GM12878 (cell line): Measurements from ENCODE around the gene RDH16. TPM values are rescaled to one million over a fixed set of nuclear protein-coding genes. Genes with fewer than 3 reads are reported as not detected.

Source experiments
- ATAC-seq: fragments of 200-7000 bp; cut with Tn5 transposase; 3 replicates; pipeline ENCODE4 v1.9.1; 2020; ENCODE audit warnings: mild to moderate bottlenecking, moderate library complexity
- BruUV-seq: library from RNA; stranded (reverse); fragments of 400-500 nt; replicated peaks from 2 replicates; lab custom pipeline; 2021; lab: Mats Ljungman, UMichigan
- CTCF ChIA-PET: fragments of 300-600 bp; sonication (Branson Sonifier 250); formaldehyde crosslinking; extraction: SDS; loops from one replicate; lab custom pipeline; 2021; ENCODE audit warnings: inconsistent platforms; lab: Yijun Ruan, JAX
- POLR2A ChIA-PET: fragments of 350-600 bp; formaldehyde crosslinking; extraction: SDS; loops from one replicate; lab custom pipeline; 2021; ENCODE audit warnings: inconsistent platforms; lab: Charles Lee
- RAD21 ChIA-PET: fragments of 300-600 bp; sonication (Branson Sonifier 250); formaldehyde crosslinking; loops from one replicate; lab custom pipeline; 2023; ENCODE audit warnings: antibody characterized with exemption; ENCODE audit not compliant: unreplicated experiment; lab: Charles Lee
- SMC1A ChIA-PET: fragments of 300-600 bp; sonication (Branson Sonifier 250); formaldehyde crosslinking; loops from one replicate; lab custom pipeline; 2023; ENCODE audit not compliant: unreplicated experiment, uncharacterized antibody; lab: Charles Lee
- DNase-seq: peaks from one replicate; pipeline ENCODE4 v3.0.0-alpha.2; 2011; ENCODE audit warnings: low read depth, low spot score
- FAIRE-seq: peaks from 3 replicates; lab custom pipeline; 2011; peaks lifted over from hg19 to GRCh38; lab: Jason Lieb, UNC
- H2AFZ ChIP-seq: 2 replicates; pipeline ENCODE4 v1.6.0; 2011; ENCODE audit warnings: low read depth, low read length, control low read depth; ENCODE audit not compliant: control insufficient read depth
- H3K27ac ChIP-seq: 2 replicates; pipeline ENCODE4 v1.5.1; 2011; ENCODE audit warnings: control low read depth; ENCODE audit not compliant: control insufficient read depth, insufficient read depth
- H3K27me3 ChIP-seq, 2 experiments: replicated peaks in 1 of 2; 2 replicates each; pipeline versions ENCODE4 v1.6.0 to v1.6.1; 2011; ENCODE audit warnings: low read length in 1 of 2; ENCODE audit not compliant: control insufficient read depth in 2 of 2, insufficient read depth in 2 of 2
- H3K36me3 ChIP-seq, 2 experiments: 2 replicates each; pipeline ENCODE4 v1.5.1; 2011; ENCODE audit warnings: low read length in 1 of 2; ENCODE audit not compliant: control insufficient read depth in 2 of 2, insufficient read depth in 2 of 2
- H3K4me1 ChIP-seq: 2 replicates; pipeline ENCODE4 v1.6.1; 2011; ENCODE audit warnings: mild to moderate bottlenecking, low read length, moderate library complexity, mixed read lengths; ENCODE audit not compliant: control insufficient read depth, insufficient read depth
- H3K4me2 ChIP-seq: 2 replicates; pipeline ENCODE4 v1.6.0; 2011; ENCODE audit warnings: control low read depth; ENCODE audit not compliant: control insufficient read depth, insufficient read depth
- H3K4me3 ChIP-seq: fragments of 200-600 bp; sonication (generic); 2 replicates; pipeline ENCODE4 v1.5.1; 2016
- H3K79me2 ChIP-seq: 2 replicates; pipeline ENCODE4 v1.6.0; 2011; ENCODE audit warnings: low read length; ENCODE audit not compliant: control insufficient read depth, insufficient read depth
- H3K9ac ChIP-seq: 2 replicates; pipeline ENCODE4 v1.8.0; 2011; ENCODE audit warnings: low read length, control low read depth, mixed read lengths; ENCODE audit not compliant: control insufficient read depth, insufficient read depth
- H3K9me3 ChIP-seq: replicated peaks from 3 replicates; pipeline ENCODE4 v1.5.1; 2011; ENCODE audit warnings: mild to moderate bottlenecking, low read length; ENCODE audit not compliant: control insufficient read depth, insufficient read depth
- H4K20me1 ChIP-seq: 2 replicates; pipeline ENCODE4 v1.6.0; 2011; ENCODE audit not compliant: control insufficient read depth, insufficient read depth
- BACH1 ChIP-seq: fragments of 450-650 bp; IDR thresholded peaks from 2 replicates; pipeline ENCODE4 v1.6.1; 2017; ENCODE audit warnings: mild to moderate bottlenecking, borderline replicate concordance
- CREM ChIP-seq: IDR thresholded peaks from 2 replicates; pipeline ENCODE4 v1.6.1; 2014; ENCODE audit warnings: antibody characterized with exemption, low read depth
- EGR1 ChIP-seq, 2 experiments: IDR thresholded peaks; 1 replicate in 1 of 2; 2 replicates in 1 of 2; pipeline ENCODE4 v1.6.1; 2011 to 2012; ENCODE audit warnings: low read depth in 2 of 2, low read length in 2 of 2, borderline replicate concordance in 1 of 2, mild to moderate bottlenecking in 1 of 2, moderate library complexity in 1 of 2
- GATAD2B ChIP-seq: fragments of 450-650 bp; conservative IDR thresholded peaks from 2 replicates; pipeline ENCODE4 v1.6.1; 2017; ENCODE audit warnings: low read depth, mild to moderate bottlenecking, moderate library complexity
- MEF2A ChIP-seq: IDR thresholded peaks from 2 replicates; pipeline ENCODE4 v1.6.1; 2011; ENCODE audit warnings: low read depth, mild to moderate bottlenecking, low read length, moderate library complexity; ENCODE audit not compliant: insufficient read depth
- MYC ChIP-seq: IDR thresholded peaks from 2 replicates; pipeline ENCODE4 v1.6.1; 2011; ENCODE audit warnings: mild to moderate bottlenecking, low read length, moderate library complexity, inconsistent platforms; ENCODE audit not compliant: insufficient read depth, insufficient replicate concordance, insufficient read length, severe bottlenecking
- NFYA ChIP-seq: IDR thresholded peaks from 2 replicates; pipeline ENCODE4 v1.6.1; 2011; ENCODE audit warnings: low read depth, mild to moderate bottlenecking, low read length, improper control_type of control experiment, borderline replicate concordance
- NR2C1 ChIP-seq: fragments of 450-650 bp; IDR thresholded peaks from 2 replicates; pipeline ENCODE4 v1.6.1; 2017; ENCODE audit warnings: antibody characterized with exemption, mild to moderate bottlenecking, moderate library complexity
- PKNOX1 ChIP-seq: fragments of 450-650 bp; IDR thresholded peaks from 2 replicates; pipeline ENCODE4 v1.6.1; 2016; ENCODE audit warnings: mild to moderate bottlenecking
- RAD21 ChIP-seq: IDR thresholded peaks from 2 replicates; pipeline ENCODE4 v1.6.1; 2011; ENCODE audit warnings: mild to moderate bottlenecking, low read depth, low read length, moderate library complexity; ENCODE audit not compliant: insufficient read depth
- SMAD1 ChIP-seq: fragments of 450-650 bp; IDR thresholded peaks from 2 replicates; pipeline ENCODE4 v1.6.1; 2018; ENCODE audit warnings: mild to moderate bottlenecking, low read depth; ENCODE audit not compliant: partially characterized antibody
- SMC3 ChIP-seq: IDR thresholded peaks from 2 replicates; pipeline ENCODE4 v1.6.1; 2011; ENCODE audit warnings: low read length, improper control_type of control experiment, borderline replicate concordance
- ZZZ3 ChIP-seq: IDR thresholded peaks from 2 replicates; pipeline ENCODE4 v1.6.1; 2011; ENCODE audit warnings: low read depth; ENCODE audit not compliant: control insufficient read depth, insufficient read length
- WGBS: methylation state at CpG from one replicate; pipeline ENCODE4 v1.1.6; 2016; ENCODE audit warnings: low lambda C conversion rate; ENCODE audit not compliant: insufficient replicate concordance, insufficient coverage; ENCODE audit errors: missing lambda C conversion rate; 5-methylcytosine and 5-hydroxymethylcytosine counted together
- in situ Hi-C: fragments of 300-500 bp; cut with MboI; formaldehyde crosslinking; loops from 9 replicates; pipeline ENCODE4 v1.14.3; 2018; ENCODE audit warnings: mixed read lengths
- intact Hi-C: fragments of 100-400 bp; cut with micrococcal nuclease; formaldehyde crosslinking; loops from one replicate; pipeline ENCODE4 v1.14.2; 2022; ENCODE audit not compliant: unreplicated experiment
- polyA plus RNA-seq, 11 experiments: library from polyadenylated mRNA; depleted of rRNA in 4 of 11; unstranded in 6 of 11; stranded (reverse) in 5 of 11; fragments of >200 nt; fragmentation: Nextera tagmentation in 4 of 11; fragmentation: Illumina TruSeq in 1 of 11; extraction: Ambion mirVana in 4 of 11; extraction: Trizol in 1 of 11; gene quantifications; 1 replicate in 1 of 11; 2 replicates in 10 of 11; pipeline versions ENCODE4 v1.2.1 to v1.2.3, GENCODE V29; 2011 to 2016; ENCODE audit warnings: inconsistent platforms in 2 of 11, missing spikeins in 2 of 11, low read depth in 1 of 11
- total RNA-seq, 4 experiments: library from RNA; depleted of rRNA in 3 of 4; stranded (reverse); fragments of >200 nt in 3 of 4; fragmentation: Illumina TruSeq in 1 of 4; extraction: Trizol in 1 of 4; gene quantifications; 2 replicates each; pipeline versions ENCODE4 v1.2.1 to v1.2.3, GENCODE V29; 2013 to 2021
- TF ChIP-seq, protein P1 (sequence below): fragments of 450-650 bp; formaldehyde crosslinking; IDR thresholded peaks from 2 replicates; pipeline ENCODE4 v1.4.0; 2020; ENCODE audit warnings: mild to moderate bottlenecking, moderate library complexity

RDH16 gene
- total and polyA plus RNA-seq, 10 of the 15 experiments (the other 5 are each of a cell fraction or from before 2014, with no cell fraction given), result 0.04 to 0.31 (median 0.06) TPM

GRCh38 chr12:56935752-56936151 is 21.7 kb downstream of the RDH16 start:
- Histone ChIP-seq H4K20me1 (no peaks in the 10 kb centered on the region), H3K9ac (no peak overlapping the region), H3K27ac (no peak overlapping the region), H2AFZ (no peak overlapping the region), H3K9me3 (no peaks in the 10 kb centered on the region), H3K4me3 (no peak overlapping the region), H3K4me2 (no peak overlapping the region), H3K36me3 (no peaks in the 10 kb centered on the region), H3K79me2 (no peaks in the 10 kb centered on the region), H3K27me3 (no peaks in the 10 kb centered on the region; a peak in 2 of 4 replicates), H3K4me1 (no peaks in the 10 kb centered on the region)
- ChIA-PET CTCF (interaction anchor here (1.4 kb wide), 1 partner anchor 13 kb away, joined by 3 read pairs; no protein-coding TSS in a partner anchor), SMC1A (no interaction called here), POLR2A (interaction anchor here (1.3 kb wide), 1 partner anchor 8 kb away, joined by 4 read pairs; no protein-coding TSS in a partner anchor), RAD21 (no interaction called here)
- in situ Hi-C loops, result no loop called here
- TF ChIP-seq ZZZ3, result no peak
- TF ChIP-seq MYC, result no peak
- TF ChIP-seq PKNOX1, result no peak
- TF ChIP-seq BACH1, result no peak
- TF ChIP-seq NFYA, result no peak
- no peak for TF ChIP-seq NR2C1
- DNase-seq (no peak), FAIRE-seq (no peak), ATAC-seq (no peak)
- BruUV-seq, result no TSS peak
- WGBS, result 12% methylated on average over 2 of the region's 2 CpGs
- intact Hi-C loops, result no loop called here

- no peaks in the 10 kb centered on the region; a peak in 2 of 4 replicates for H3K27me3 ChIP-seq
- TF ChIP-seq SMC3 (no peak), CREM (no peak), SMAD1 (no peak), RAD21 (no peak), EGR1 (IDR thresholded peaks at IDR 0.05; ENCODE audit: borderline replicate concordance in 1 of 2, low read depth in 2 of 2, low read length in 2 of 2) (no peak), GATAD2B (no peak), MEF2A (no peak)
- TF ChIP-seq, protein P1, sequence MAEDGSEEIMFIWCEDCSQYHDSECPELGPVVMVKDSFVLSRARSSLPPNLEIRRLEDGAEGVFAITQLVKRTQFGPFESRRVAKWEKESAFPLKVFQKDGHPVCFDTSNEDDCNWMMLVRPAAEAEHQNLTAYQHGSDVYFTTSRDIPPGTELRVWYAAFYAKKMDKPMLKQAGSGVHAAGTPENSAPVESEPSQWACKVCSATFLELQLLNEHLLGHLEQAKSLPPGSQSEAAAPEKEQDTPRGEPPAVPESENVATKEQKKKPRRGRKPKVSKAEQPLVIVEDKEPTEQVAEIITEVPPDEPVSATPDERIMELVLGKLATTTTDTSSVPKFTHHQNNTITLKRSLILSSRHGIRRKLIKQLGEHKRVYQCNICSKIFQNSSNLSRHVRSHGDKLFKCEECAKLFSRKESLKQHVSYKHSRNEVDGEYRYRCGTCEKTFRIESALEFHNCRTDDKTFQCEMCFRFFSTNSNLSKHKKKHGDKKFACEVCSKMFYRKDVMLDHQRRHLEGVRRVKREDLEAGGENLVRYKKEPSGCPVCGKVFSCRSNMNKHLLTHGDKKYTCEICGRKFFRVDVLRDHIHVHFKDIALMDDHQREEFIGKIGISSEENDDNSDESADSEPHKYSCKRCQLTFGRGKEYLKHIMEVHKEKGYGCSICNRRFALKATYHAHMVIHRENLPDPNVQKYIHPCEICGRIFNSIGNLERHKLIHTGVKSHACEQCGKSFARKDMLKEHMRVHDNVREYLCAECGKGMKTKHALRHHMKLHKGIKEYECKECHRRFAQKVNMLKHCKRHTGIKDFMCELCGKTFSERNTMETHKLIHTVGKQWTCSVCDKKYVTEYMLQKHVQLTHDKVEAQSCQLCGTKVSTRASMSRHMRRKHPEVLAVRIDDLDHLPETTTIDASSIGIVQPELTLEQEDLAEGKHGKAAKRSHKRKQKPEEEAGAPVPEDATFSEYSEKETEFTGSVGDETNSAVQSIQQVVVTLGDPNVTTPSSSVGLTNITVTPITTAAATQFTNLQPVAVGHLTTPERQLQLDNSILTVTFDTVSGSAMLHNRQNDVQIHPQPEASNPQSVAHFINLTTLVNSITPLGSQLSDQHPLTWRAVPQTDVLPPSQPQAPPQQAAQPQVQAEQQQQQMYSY (CRISPR knock-in tag), result no peak
Observed at GRCh38 chr12:56935157-56935556, 22.3 kb downstream of the RDH16 start.

More at GRCh38 chr12:56935157-56935556, 22.3 kb downstream of the RDH16 start:
- H2AFZ ChIP-seq, result no peak overlapping the region
- SMC1A ChIA-PET, result no interaction called here
- no peak overlapping the region for H3K9ac ChIP-seq
- POLR2A ChIA-PET, result no interaction called here
- FAIRE-seq (no peak), ATAC-seq (no peak), DNase-seq (no peak)
- H3K4me2 ChIP-seq, result no peak overlapping the region
- BruUV-seq, result no TSS peak
- CTCF ChIA-PET, result interaction anchor here (1.4 kb wide), 1 partner anchor 13 kb away, joined by 3 read pairs; no protein-coding TSS in a partner anchor
- H3K9me3 ChIP-seq, result no peaks in the 10 kb centered on the region
- 0% methylated on average over 2 of the region's 2 CpGs for WGBS
- H4K20me1 ChIP-seq, result no peaks in the 10 kb centered on the region
- intact Hi-C loops (no loop called here), in situ Hi-C loops (no loop called here)
- no peak overlapping the region for H3K27ac ChIP-seq
- no peaks in the 10 kb centered on the region for H3K79me2 ChIP-seq
- RAD21 ChIA-PET, result no interaction called here
- no peaks in the 10 kb centered on the region for H3K4me1 ChIP-seq
- no peaks in the 10 kb centered on the region for H3K36me3 ChIP-seq
- no peak overlapping the region for H3K4me3 ChIP-seq
